HEK293 (cell line): ENCODE data around the gene FUT9.

Experiments
- CTCF ChIA-PET: fragments of 350-600 bp; formaldehyde crosslinking; extraction: SDS; loops from one replicate; lab custom pipeline; 2021; ENCODE audit warnings: antibody characterized with exemption; lab: Yijun Ruan, JAX
- POLR2A ChIA-PET: fragments of 300-600 bp; formaldehyde crosslinking; extraction: SDS; loops from one replicate; lab custom pipeline; 2020; ENCODE audit warnings: antibody characterized with exemption, inconsistent platforms; lab: Yijun Ruan, JAX
- H3K27ac ChIP-seq: fragments of 200-500 bp; sonication (Bioruptor generic); 2 replicates; pipeline ENCODE4 v1.5.1; 2014; ENCODE audit warnings: low read depth, low read length, control low read depth, inconsistent platforms; ENCODE audit errors: extremely low read depth
- H3K36me3 ChIP-seq, 2 experiments: fragments of 200-500 bp in 1 of 2; sonication (Bioruptor generic) in 1 of 2; 1 replicate in 1 of 2; 2 replicates in 1 of 2; pipeline ENCODE4 v1.5.1; 2014 to 2017; ENCODE audit warnings: inconsistent platforms in 2 of 2, low read length in 2 of 2; ENCODE audit not compliant: control insufficient read depth in 2 of 2, insufficient read depth in 1 of 2
- H3K4me1 ChIP-seq: fragments of 200-500 bp; sonication (Bioruptor generic); 2 replicates; pipeline ENCODE4 v1.5.1; 2014; ENCODE audit warnings: mild to moderate bottlenecking, low read length, inconsistent platforms; ENCODE audit not compliant: control insufficient read depth, insufficient read depth
- H3K4me3 ChIP-seq: 2 replicates; pipeline ENCODE4 v1.5.1; 2011; ENCODE audit warnings: low read depth, mild to moderate bottlenecking, control low read depth, low read length, moderate library complexity
- H3K9me3 ChIP-seq: fragments of 200-500 bp; sonication (Bioruptor generic); 2 replicates; pipeline ENCODE4 v1.5.1; 2014; ENCODE audit warnings: low read depth, low read length, inconsistent platforms; ENCODE audit not compliant: control insufficient read depth, insufficient read depth
- MEIS1 ChIP-seq: sonication (generic); formaldehyde crosslinking; IDR thresholded peaks from 2 replicates; pipeline ENCODE4 v1.8.1; 2022; ENCODE audit warnings: missing genetic modification reagents, mild to moderate bottlenecking, borderline replicate concordance
- MZF1 ChIP-seq: fragments of 450-650 bp; formaldehyde crosslinking; IDR thresholded peaks from 2 replicates; pipeline ENCODE4 v1.5.1; 2017; ENCODE audit warnings: missing biosample characterization, missing genetic modification characterization, borderline replicate concordance
- PRDM1 ChIP-seq: fragments of 450-650 bp; formaldehyde crosslinking; IDR thresholded peaks from 2 replicates; pipeline ENCODE4; 2016; ENCODE audit warnings: missing biosample characterization, missing genetic modification characterization
- RBAK ChIP-seq: fragments of 450-650 bp; formaldehyde crosslinking; IDR thresholded peaks from 2 replicates; pipeline ENCODE4 v1.5.1; 2016; ENCODE audit warnings: missing biosample characterization, missing genetic modification characterization
- ZBTB8A ChIP-seq: fragments of 450-650 bp; formaldehyde crosslinking; IDR thresholded peaks from 2 replicates; pipeline ENCODE4 v1.5.1; 2016; ENCODE audit warnings: missing biosample characterization, missing genetic modification characterization
- ZFHX2 ChIP-seq: fragments of 450-650 bp; formaldehyde crosslinking; conservative IDR thresholded peaks from 2 replicates; pipeline ENCODE4 v1.5.1; 2016; ENCODE audit warnings: missing biosample characterization, missing genetic modification characterization
- ZFP41 ChIP-seq: fragments of 450-650 bp; formaldehyde crosslinking; IDR thresholded peaks from 2 replicates; pipeline ENCODE4 v1.5.1; 2016; ENCODE audit warnings: missing biosample characterization, missing genetic modification characterization, borderline replicate concordance
- ZNF112 ChIP-seq: fragments of 450-650 bp; formaldehyde crosslinking; IDR thresholded peaks from 2 replicates; pipeline ENCODE4 v1.5.0; 2017; ENCODE audit warnings: missing biosample characterization, missing genetic modification characterization
- ZNF155 ChIP-seq: fragments of 450-650 bp; formaldehyde crosslinking; IDR thresholded peaks from 2 replicates; pipeline ENCODE4 v1.5.1; 2016; ENCODE audit warnings: missing biosample characterization, missing genetic modification characterization
- ZNF169 ChIP-seq: fragments of 450-650 bp; formaldehyde crosslinking; IDR thresholded peaks from 2 replicates; pipeline ENCODE4 v1.5.1; 2016; ENCODE audit warnings: missing biosample characterization, missing genetic modification characterization
- ZNF24 ChIP-seq: fragments of 450-650 bp; formaldehyde crosslinking; IDR thresholded peaks from 2 replicates; pipeline ENCODE4 v1.5.1; 2016; ENCODE audit warnings: missing biosample characterization, missing genetic modification characterization
- ZNF248 ChIP-seq: fragments of 450-650 bp; formaldehyde crosslinking; IDR thresholded peaks from 2 replicates; pipeline ENCODE4 v1.5.1; 2017; ENCODE audit warnings: missing biosample characterization, missing genetic modification characterization
- ZNF324 ChIP-seq: fragments of 450-650 bp; formaldehyde crosslinking; IDR thresholded peaks from 2 replicates; pipeline ENCODE4 v1.5.1; 2016; ENCODE audit warnings: missing biosample characterization, missing genetic modification characterization
- ZNF433 ChIP-seq: fragments of 450-650 bp; formaldehyde crosslinking; IDR thresholded peaks from 2 replicates; pipeline ENCODE4 v1.5.1; 2016; ENCODE audit warnings: missing biosample characterization, missing genetic modification characterization, low read depth
- ZNF558 ChIP-seq: fragments of 450-650 bp; formaldehyde crosslinking; IDR thresholded peaks from 2 replicates; pipeline ENCODE4 v1.5.1; 2016; ENCODE audit warnings: missing biosample characterization, missing genetic modification characterization
- ZNF600 ChIP-seq: fragments of 450-650 bp; formaldehyde crosslinking; IDR thresholded peaks from 2 replicates; pipeline ENCODE4 v1.5.1; 2016; ENCODE audit warnings: missing biosample characterization, missing genetic modification characterization
- ZNF785 ChIP-seq: fragments of 450-650 bp; formaldehyde crosslinking; IDR thresholded peaks from 2 replicates; pipeline ENCODE4 v1.5.1; 2016; ENCODE audit warnings: missing biosample characterization, missing genetic modification characterization
- ZSCAN16 ChIP-seq: fragments of 450-650 bp; formaldehyde crosslinking; IDR thresholded peaks from 2 replicates; pipeline ENCODE4 v1.5.1; 2016; ENCODE audit warnings: missing biosample characterization, missing genetic modification characterization
- TF ChIP-seq, protein P1 (sequence below): fragments of 450-650 bp; formaldehyde crosslinking; IDR thresholded peaks from 2 replicates; pipeline ENCODE4 v1.5.1; 2016; ENCODE audit warnings: missing biosample characterization, missing genetic modification characterization, low read depth
- TF ChIP-seq, protein P2 (sequence below): fragments of 450-650 bp; formaldehyde crosslinking; IDR thresholded peaks from 2 replicates; pipeline ENCODE4 v1.5.1; 2016; ENCODE audit warnings: missing biosample characterization, missing genetic modification characterization, low read depth

FUT9 gene

DNA sequence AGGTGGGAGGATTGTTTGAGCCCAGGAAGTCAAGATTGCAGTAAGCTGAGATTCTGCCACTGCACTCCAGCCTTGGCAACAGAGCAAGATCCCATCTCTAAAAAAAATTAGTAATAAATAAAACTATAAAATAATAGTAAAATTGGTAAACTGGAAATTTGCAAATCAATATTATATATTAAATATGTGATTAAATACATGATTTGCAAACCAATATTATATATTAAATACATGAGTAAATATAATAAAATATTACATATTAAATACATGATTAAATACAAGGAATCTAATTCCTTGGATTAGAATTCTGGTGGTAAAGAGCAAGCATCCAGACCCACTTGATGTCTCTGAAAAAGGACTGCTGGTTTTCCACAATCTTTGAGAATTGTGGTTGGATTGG lies 35.8 kb downstream of the FUT9 start (continued):
- TF ChIP-seq ZSCAN16 (tag by site-specific recombination) (no peak), MZF1 (no peak), ZFP41 (tag by site-specific recombination) (no peak), ZNF558 (no peak), ZNF248 (tag by site-specific recombination) (no peak)

DNA sequence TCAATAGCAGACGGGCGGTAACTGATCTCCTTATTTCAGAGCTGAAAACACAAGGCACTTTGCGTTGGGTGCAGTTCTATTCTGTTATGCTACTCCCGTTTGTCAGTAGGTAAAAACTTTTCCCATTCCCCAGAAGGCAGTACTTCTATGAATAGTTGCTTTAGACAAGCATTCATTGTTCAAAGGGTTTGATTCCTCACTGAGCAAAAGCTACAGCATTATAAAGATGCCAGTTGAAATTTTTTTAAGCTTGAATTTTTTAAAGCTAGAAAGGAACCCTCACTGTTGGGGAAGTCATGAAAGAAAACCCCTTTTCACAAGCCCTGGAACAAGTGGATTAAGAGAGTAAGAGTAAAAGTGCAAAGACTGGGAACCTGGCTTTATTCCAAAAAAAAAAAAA lies 42.3 kb downstream of the FUT9 start:
- Histone ChIP-seq H3K27ac (no peak overlapping the region), H3K4me1 (no peaks in the 10 kb centered on the region)
- CTCF ChIA-PET: interaction anchor here (1.3 kb wide), 1 partner anchor 14 kb away, joined by 5 read pairs; no protein-coding TSS in a partner anchor
- POLR2A ChIA-PET: no interaction called here
- TF ChIP-seq ZNF112 (no peak), ZNF600 (tag by site-specific recombination) (no peak), ZNF24 (tag by site-specific recombination) (no peak), ZBTB8A (no peak), ZNF169 (tag by site-specific recombination) (no peak), RBAK (tag by site-specific recombination) (no peak), ZNF785 (no peak)
- TF ChIP-seq, protein P1, sequence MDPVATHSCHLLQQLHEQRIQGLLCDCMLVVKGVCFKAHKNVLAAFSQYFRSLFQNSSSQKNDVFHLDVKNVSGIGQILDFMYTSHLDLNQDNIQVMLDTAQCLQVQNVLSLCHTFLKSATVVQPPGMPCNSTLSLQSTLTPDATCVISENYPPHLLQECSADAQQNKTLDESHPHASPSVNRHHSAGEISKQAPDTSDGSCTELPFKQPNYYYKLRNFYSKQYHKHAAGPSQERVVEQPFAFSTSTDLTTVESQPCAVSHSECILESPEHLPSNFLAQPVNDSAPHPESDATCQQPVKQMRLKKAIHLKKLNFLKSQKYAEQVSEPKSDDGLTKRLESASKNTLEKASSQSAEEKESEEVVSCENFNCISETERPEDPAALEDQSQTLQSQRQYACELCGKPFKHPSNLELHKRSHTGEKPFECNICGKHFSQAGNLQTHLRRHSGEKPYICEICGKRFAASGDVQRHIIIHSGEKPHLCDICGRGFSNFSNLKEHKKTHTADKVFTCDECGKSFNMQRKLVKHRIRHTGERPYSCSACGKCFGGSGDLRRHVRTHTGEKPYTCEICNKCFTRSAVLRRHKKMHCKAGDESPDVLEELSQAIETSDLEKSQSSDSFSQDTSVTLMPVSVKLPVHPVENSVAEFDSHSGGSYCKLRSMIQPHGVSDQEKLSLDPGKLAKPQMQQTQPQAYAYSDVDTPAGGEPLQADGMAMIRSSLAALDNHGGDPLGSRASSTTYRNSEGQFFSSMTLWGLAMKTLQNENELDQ (tag by site-specific recombination): no peak
- TF ChIP-seq, all 188 proteins: peak for 0
- Histone ChIP-seq H3K9me3 (no peaks in the 10 kb centered on the region), H3K36me3 (no peaks in the 10 kb centered on the region), H3K4me3 (no peak overlapping the region)

DNA sequence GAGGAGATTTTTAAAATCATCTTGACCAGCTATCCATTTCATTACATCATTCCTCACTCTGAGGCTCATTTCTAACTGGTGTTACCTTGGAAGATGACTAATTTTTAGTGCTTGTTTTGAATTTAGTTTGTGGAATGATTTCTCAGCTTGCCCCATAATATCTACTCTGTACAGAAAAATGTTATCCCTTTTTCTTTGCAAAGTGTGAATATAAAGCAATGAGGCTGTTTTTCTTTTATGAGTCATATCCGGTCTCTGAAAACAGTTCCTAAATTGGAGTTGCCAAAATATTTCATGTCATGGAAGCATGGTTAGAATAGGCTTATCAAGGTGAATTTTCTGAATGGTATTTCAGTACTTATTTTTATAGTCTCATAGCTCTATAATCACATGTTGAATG lies 43.8 kb downstream of the FUT9 start:
- Histone ChIP-seq H3K9me3 (no peaks in the 10 kb centered on the region), H3K36me3 (no peaks in the 10 kb centered on the region), H3K4me3 (no peak overlapping the region), H3K27ac (no peak overlapping the region), H3K4me1 (no peaks in the 10 kb centered on the region)
- CTCF ChIA-PET: interaction anchor here (0.6 kb wide), 1 partner anchor 679 kb away, joined by 5 read pairs; no protein-coding TSS in a partner anchor
- POLR2A ChIA-PET: no interaction called here
- no peak for TF ChIP-seq MEIS1 (CRISPR knock-in tag)
- no peak for TF ChIP-seq ZNF433 (tag by site-specific recombination)
- TF ChIP-seq PRDM1: no peak
- TF ChIP-seq ZNF155 (tag by site-specific recombination): no peak

DNA sequence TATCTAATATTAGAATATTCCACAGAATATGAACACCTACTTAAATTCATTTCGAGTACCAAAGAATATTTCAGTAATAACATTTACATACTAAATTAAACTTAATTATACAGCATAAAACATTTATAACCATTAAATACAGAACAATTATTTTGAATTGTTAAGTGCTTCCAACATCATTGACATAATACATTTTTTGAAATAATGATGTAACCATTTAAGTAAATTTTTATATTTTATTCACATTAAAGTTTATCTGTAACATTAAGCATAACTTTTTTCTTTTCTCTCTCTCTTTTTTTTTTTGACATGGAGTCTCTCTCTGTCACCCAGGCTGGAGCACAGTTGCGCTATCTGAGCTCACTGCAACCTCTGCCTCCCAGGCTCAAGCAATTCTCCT lies 44.5 kb downstream of the FUT9 start:
- Histone ChIP-seq H3K36me3 (no peaks in the 10 kb centered on the region), H3K9me3 (no peaks in the 10 kb centered on the region), H3K4me3 (no peak overlapping the region), H3K4me1 (no peaks in the 10 kb centered on the region), H3K27ac (no peak overlapping the region)
- TF ChIP-seq ZNF324 (no peak), ZFHX2 (tag by site-specific recombination) (no peak)
- TF ChIP-seq, protein P2, sequence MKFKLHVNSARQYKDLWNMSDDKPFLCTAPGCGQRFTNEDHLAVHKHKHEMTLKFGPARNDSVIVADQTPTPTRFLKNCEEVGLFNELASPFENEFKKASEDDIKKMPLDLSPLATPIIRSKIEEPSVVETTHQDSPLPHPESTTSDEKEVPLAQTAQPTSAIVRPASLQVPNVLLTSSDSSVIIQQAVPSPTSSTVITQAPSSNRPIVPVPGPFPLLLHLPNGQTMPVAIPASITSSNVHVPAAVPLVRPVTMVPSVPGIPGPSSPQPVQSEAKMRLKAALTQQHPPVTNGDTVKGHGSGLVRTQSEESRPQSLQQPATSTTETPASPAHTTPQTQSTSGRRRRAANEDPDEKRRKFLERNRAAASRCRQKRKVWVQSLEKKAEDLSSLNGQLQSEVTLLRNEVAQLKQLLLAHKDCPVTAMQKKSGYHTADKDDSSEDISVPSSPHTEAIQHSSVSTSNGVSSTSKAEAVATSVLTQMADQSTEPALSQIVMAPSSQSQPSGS: peak; percentile 66
- CTCF ChIA-PET: no interaction called here
- POLR2A ChIA-PET: no interaction called here
